Measurements from ENCODE around the gene ONECUT1. TPM values are rescaled to one million over a fixed set of nuclear protein-coding genes. Genes with fewer than 3 reads are reported as not detected.

ONECUT1 gene
- total RNA-seq, 1 donor from 2014 or later = 0.32 TPM

GRCh38 chr15:52730173-52730572 lies 60.0 kb downstream of the ONECUT1 start:
- Mint-ChIP-seq H3K27me3 (ENCODE audit: low read depth, unreplicated experiment) (no peaks in the 10 kb centered on the region), H3K36me3 (ENCODE audit: low read depth, unreplicated experiment) (no peaks in the 10 kb centered on the region), H3K9me3 (ENCODE audit: unreplicated experiment) (no peaks in the 10 kb centered on the region), H3K4me1 (ENCODE audit: low read depth, unreplicated experiment) (peaks cover 2% of the 10 kb centered on the region), H3K27ac (ENCODE audit: unreplicated experiment) (no peak overlapping the region), H3K4me3 (ENCODE audit: unreplicated experiment) (no peak overlapping the region)
- Histone ChIP-seq H3K27me3 (ENCODE audit: insufficient read depth, low read length) (no peaks in the 10 kb centered on the region), H3K36me3 (ENCODE audit: insufficient read depth, low read length) (no peaks in the 10 kb centered on the region), H4K20me1 (ENCODE audit: insufficient read depth, low read length) (no peaks in the 10 kb centered on the region), H3K4me2 (ENCODE audit: low read length) (no peak overlapping the region), H3K79me2 (ENCODE audit: insufficient read depth, low read length) (no peaks in the 10 kb centered on the region), H3K27ac (ENCODE audit: low read depth, low read length) (no peak overlapping the region), H3K9ac (ENCODE audit: low read length) (no peak overlapping the region), H3K9me3 (ENCODE audit: insufficient read depth, low read depth, low read length) (no peaks in the 10 kb centered on the region), H3K4me3 (ENCODE audit: insufficient read depth, low read depth, low read length) (no peak overlapping the region), H3K4me1 (ENCODE audit: insufficient read depth, low read length) (peaks cover 6% of the 10 kb centered on the region), H2AFZ (ENCODE audit: low read depth, low read length) (no peak overlapping the region)
- DNase-seq (ENCODE audit: low read depth) (peak; percentile 21), FAIRE-seq (no peak)
- TF ChIP-seq EZH2 (IDR thresholded peaks at IDR 0.05; ENCODE audit: insufficient read depth, low read length) (no peak), CTCF (IDR thresholded peaks at IDR 0.05; ENCODE audit: insufficient read depth, low read depth, low read length) (no peak)

GRCh38 chr15:52728899-52729298 lies 61.2 kb downstream of the ONECUT1 start:
- no peaks in the 10 kb centered on the region for H3K36me3 ChIP-seq (ENCODE audit: insufficient read depth, low read length)
- H3K4me1 ChIP-seq (ENCODE audit: insufficient read depth, low read length) = peaks cover 6% of the 10 kb centered on the region
- Mint-ChIP-seq H3K36me3 (ENCODE audit: low read depth, unreplicated experiment) (no peaks in the 10 kb centered on the region), H3K27ac (ENCODE audit: unreplicated experiment) (no peak overlapping the region), H3K4me1 (ENCODE audit: low read depth, unreplicated experiment) (peaks cover 2% of the 10 kb centered on the region), H3K4me3 (ENCODE audit: unreplicated experiment) (no peak overlapping the region), H3K9me3 (ENCODE audit: unreplicated experiment) (no peaks in the 10 kb centered on the region), H3K27me3 (ENCODE audit: low read depth, unreplicated experiment) (no peaks in the 10 kb centered on the region)
- DNase-seq (ENCODE audit: low read depth) = peak; percentile 66
- TF ChIP-seq EZH2 (IDR thresholded peaks at IDR 0.05; ENCODE audit: insufficient read depth, low read length) = no peak
- no peak for TF ChIP-seq CTCF (IDR thresholded peaks at IDR 0.05; ENCODE audit: insufficient read depth, low read depth, low read length)
- H3K9ac ChIP-seq (ENCODE audit: low read length) = no peak overlapping the region
- FAIRE-seq = no peak
- no peaks in the 10 kb centered on the region for H3K27me3 ChIP-seq (ENCODE audit: insufficient read depth, low read length)
- H3K4me3 ChIP-seq (ENCODE audit: insufficient read depth, low read depth, low read length) = no peak overlapping the region
- H3K9me3 ChIP-seq (ENCODE audit: insufficient read depth, low read depth, low read length) = no peaks in the 10 kb centered on the region
- peak overlapping the region; percentile 44 for H3K4me2 ChIP-seq (ENCODE audit: low read length)
- no peak overlapping the region for H2AFZ ChIP-seq (ENCODE audit: low read depth, low read length)
- no peaks in the 10 kb centered on the region for H3K79me2 ChIP-seq (ENCODE audit: insufficient read depth, low read length)
- no peaks in the 10 kb centered on the region for H4K20me1 ChIP-seq (ENCODE audit: insufficient read depth, low read length)
- H3K27ac ChIP-seq (ENCODE audit: low read depth, low read length) = no peak overlapping the region

GRCh38 chr15:52727815-52728214 lies 62.3 kb downstream of the ONECUT1 start:
- FAIRE-seq (no peak), DNase-seq (ENCODE audit: low read depth) (no peak)
- no peaks in the 10 kb centered on the region for H3K27me3 ChIP-seq (ENCODE audit: insufficient read depth, low read length)

More at GRCh38 chr15:52727815-52728214, 62.3 kb downstream of the ONECUT1 start:
- Mint-ChIP-seq H3K36me3 (ENCODE audit: low read depth, unreplicated experiment) (no peaks in the 10 kb centered on the region), H3K9me3 (ENCODE audit: unreplicated experiment) (no peaks in the 10 kb centered on the region), H3K4me1 (ENCODE audit: low read depth, unreplicated experiment) (peaks cover 2% of the 10 kb centered on the region), H3K27ac (ENCODE audit: unreplicated experiment) (no peak overlapping the region), H3K4me3 (ENCODE audit: unreplicated experiment) (no peak overlapping the region), H3K27me3 (ENCODE audit: low read depth, unreplicated experiment) (no peaks in the 10 kb centered on the region)
- Histone ChIP-seq H2AFZ (ENCODE audit: low read depth, low read length) (no peak overlapping the region), H3K4me1 (ENCODE audit: insufficient read depth, low read length) (peaks cover 6% of the 10 kb centered on the region), H3K9ac (ENCODE audit: low read length) (no peak overlapping the region), H3K9me3 (ENCODE audit: insufficient read depth, low read depth, low read length) (no peaks in the 10 kb centered on the region), H4K20me1 (ENCODE audit: insufficient read depth, low read length) (no peaks in the 10 kb centered on the region), H3K4me2 (ENCODE audit: low read length) (no peak overlapping the region), H3K79me2 (ENCODE audit: insufficient read depth, low read length) (no peaks in the 10 kb centered on the region), H3K36me3 (ENCODE audit: insufficient read depth, low read length) (no peaks in the 10 kb centered on the region), H3K4me3 (ENCODE audit: insufficient read depth, low read depth, low read length) (no peak overlapping the region), H3K27ac (ENCODE audit: low read depth, low read length) (no peak overlapping the region)
- TF ChIP-seq EZH2 (IDR thresholded peaks at IDR 0.05; ENCODE audit: insufficient read depth, low read length) (no peak), CTCF (IDR thresholded peaks at IDR 0.05; ENCODE audit: insufficient read depth, low read depth, low read length) (no peak)
